Left ventricle myocardium inferior (tissue), 1 donor: ENCODE results near the gene GSC. TPM values are rescaled to one million over a fixed set of nuclear protein-coding genes. Genes with fewer than 3 reads are reported as not detected.

Source experiments
- DNase-seq: peaks from one replicate; pipeline ENCODE4 v3.0.0-alpha.2; 2020
- H3K27ac ChIP-seq: fragments of 200-600 bp; replicated peaks from 2 replicates; pipeline ENCODE4 v1.8.0; 2021
- H3K27me3 ChIP-seq: fragments of 200-600 bp; 2 replicates; pipeline ENCODE4 v1.8.0; 2021; ENCODE audit warnings: low read depth
- H3K36me3 ChIP-seq: fragments of 200-600 bp; 2 replicates; pipeline ENCODE4 v1.8.0; 2021
- H3K4me1 ChIP-seq: fragments of 200-600 bp; 2 replicates; pipeline ENCODE4 v1.8.0; 2021
- H3K4me3 ChIP-seq: fragments of 200-600 bp; 2 replicates; pipeline ENCODE4 v1.8.0; 2021; ENCODE audit warnings: mild to moderate bottlenecking, moderate library complexity
- H3K9me3 ChIP-seq: fragments of 200-600 bp; replicated peaks from 2 replicates; pipeline ENCODE4 v1.8.0; 2021
- intact Hi-C: fragments of 100-400 bp; cut with micrococcal nuclease; formaldehyde crosslinking; loops from one replicate; pipeline ENCODE4 v1.11.0; 2022
- total RNA-seq: library from RNA; stranded (reverse); fragmentation: NEBNext Ultra II Directional; extraction: Animal tissue kit (Norgen Biotek cat#: 25700); gene quantifications from one replicate; pipeline ENCODE4 v1.2.1, GENCODE V29; 2021
- TF ChIP-seq, protein P1 (sequence below): fragments of 200-600 bp; IDR thresholded peaks from 2 replicates; pipeline ENCODE4 v1.8.0; 2021; ENCODE audit warnings: antibody characterized with exemption, mild to moderate bottlenecking, borderline replicate concordance
- donor health status: DM: no; HTN: yes; CAD: no; lungs with severe emphysema.

GSC gene
- total RNA-seq, 1 donor from 2014 or later = 0.66 TPM

- TF ChIP-seq, protein P1, sequence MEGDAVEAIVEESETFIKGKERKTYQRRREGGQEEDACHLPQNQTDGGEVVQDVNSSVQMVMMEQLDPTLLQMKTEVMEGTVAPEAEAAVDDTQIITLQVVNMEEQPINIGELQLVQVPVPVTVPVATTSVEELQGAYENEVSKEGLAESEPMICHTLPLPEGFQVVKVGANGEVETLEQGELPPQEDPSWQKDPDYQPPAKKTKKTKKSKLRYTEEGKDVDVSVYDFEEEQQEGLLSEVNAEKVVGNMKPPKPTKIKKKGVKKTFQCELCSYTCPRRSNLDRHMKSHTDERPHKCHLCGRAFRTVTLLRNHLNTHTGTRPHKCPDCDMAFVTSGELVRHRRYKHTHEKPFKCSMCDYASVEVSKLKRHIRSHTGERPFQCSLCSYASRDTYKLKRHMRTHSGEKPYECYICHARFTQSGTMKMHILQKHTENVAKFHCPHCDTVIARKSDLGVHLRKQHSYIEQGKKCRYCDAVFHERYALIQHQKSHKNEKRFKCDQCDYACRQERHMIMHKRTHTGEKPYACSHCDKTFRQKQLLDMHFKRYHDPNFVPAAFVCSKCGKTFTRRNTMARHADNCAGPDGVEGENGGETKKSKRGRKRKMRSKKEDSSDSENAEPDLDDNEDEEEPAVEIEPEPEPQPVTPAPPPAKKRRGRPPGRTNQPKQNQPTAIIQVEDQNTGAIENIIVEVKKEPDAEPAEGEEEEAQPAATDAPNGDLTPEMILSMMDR = no peak
Measured at GRCh38 chr14:94774344-94775090, 4.6 kb upstream of the GSC start.

DNA sequence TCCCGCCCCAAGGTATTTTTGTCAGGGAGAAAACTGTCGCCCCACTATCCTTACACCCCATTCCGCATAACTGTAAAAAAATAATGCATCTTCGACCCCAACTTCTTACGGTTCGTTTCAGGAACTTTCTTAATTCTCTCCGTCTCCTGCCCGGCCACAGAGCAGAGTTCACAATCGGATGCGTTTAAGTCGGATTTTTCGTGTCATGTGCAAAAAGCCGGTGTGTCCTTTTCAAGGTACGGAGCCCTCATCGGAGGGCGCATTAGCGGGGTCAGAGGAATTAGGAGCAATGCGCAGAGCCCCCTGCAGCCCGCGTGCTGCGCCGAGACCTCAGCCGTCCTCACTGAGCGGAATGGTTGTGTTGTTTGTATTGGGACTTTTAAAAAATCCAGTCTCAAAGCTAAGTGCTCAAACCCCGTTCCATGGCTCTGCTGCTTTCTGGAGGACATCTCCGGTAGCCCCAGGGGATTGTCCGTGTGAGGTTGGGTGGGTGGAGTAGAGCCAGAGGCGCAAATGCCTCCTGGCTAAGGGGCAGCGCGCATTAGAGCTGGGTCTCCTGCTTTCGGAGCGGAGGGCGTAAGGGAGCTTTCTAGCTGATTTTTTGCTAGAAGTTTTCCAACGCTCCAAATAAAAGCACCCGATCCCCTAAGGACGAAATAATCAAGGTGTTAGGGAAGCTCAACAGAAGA lies 3.9 kb upstream of the GSC start:
- Histone ChIP-seq H3K27me3 (peaks cover 100% of the 10 kb centered on the region), H3K36me3 (no peaks in the 10 kb centered on the region), H3K4me3 (no peak overlapping the region), H3K4me1 (peaks cover 31% of the 10 kb centered on the region), H3K9me3 (no peaks in the 10 kb centered on the region), H3K27ac (no peak overlapping the region)
- no peak for DNase-seq
- TF ChIP-seq, protein P1 = no peak
- intact Hi-C loops = no loop called here

More at GRCh38 chr14:94774344-94775090, 4.6 kb upstream of the GSC start:
- intact Hi-C loops = no loop called here
- H3K4me3 ChIP-seq = no peak overlapping the region
- H3K27ac ChIP-seq = no peak overlapping the region
- DNase-seq = no peak
- H3K4me1 ChIP-seq = peaks cover 24% of the 10 kb centered on the region
- peaks cover 100% of the 10 kb centered on the region for H3K27me3 ChIP-seq
- no peaks in the 10 kb centered on the region for H3K36me3 ChIP-seq
- H3K9me3 ChIP-seq = no peaks in the 10 kb centered on the region

- TF ChIP-seq, protein P1 = no peak
- intact Hi-C loops = no loop called here
- Histone ChIP-seq H3K4me3 (no peak overlapping the region), H3K9me3 (no peaks in the 10 kb centered on the region), H3K27ac (no peak overlapping the region), H3K27me3 (peaks cover 100% of the 10 kb centered on the region), H3K36me3 (no peaks in the 10 kb centered on the region), H3K4me1 (peaks cover 37% of the 10 kb centered on the region)
- DNase-seq = no peak
Measured at GRCh38 chr14:94773061-94773648, 3.2 kb upstream of the GSC start.

- DNase-seq = no peak
- H3K36me3 ChIP-seq = no peaks in the 10 kb centered on the region
- TF ChIP-seq, protein P1 = no peak
- no peak overlapping the region for H3K27ac ChIP-seq
- H3K9me3 ChIP-seq = no peaks in the 10 kb centered on the region
- intact Hi-C loops = no loop called here
- H3K4me1 ChIP-seq = peaks cover 38% of the 10 kb centered on the region
- no peak overlapping the region for H3K4me3 ChIP-seq
- H3K27me3 ChIP-seq = peaks cover 100% of the 10 kb centered on the region
Measured at GRCh38 chr14:94772548-94772947, 2.6 kb upstream of the GSC start.

DNA sequence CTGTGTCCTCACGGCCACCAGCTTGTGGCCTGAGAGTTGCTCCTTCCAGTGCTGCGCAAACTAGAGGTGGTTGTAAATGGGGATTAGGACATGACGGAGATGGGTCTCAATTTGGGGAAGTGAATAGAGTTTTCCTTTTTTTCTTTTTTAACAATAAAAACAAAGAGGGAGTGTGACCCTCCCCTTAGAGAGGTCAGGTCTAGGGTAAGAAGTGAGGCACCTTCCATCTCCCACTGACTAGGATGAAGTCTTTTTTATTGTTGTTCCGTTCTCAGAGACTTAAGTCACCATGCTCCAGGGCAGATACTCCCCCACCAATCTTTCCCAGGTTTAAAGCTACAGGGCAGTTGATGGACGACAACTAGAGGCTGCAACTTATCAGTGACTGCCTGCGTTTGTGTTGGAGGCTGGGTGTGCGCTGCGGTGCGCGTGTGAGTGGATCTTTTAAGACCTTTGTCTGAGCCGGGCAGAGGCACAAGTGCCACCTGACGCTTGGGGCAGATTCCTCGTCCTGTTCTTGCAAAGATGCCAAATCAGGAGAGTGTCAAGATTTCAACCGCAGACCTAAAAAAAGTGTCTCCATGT lies 2.1 kb upstream of the GSC start:
- intact Hi-C loops = no loop called here
- DNase-seq = no peak
- H3K4me3 ChIP-seq = no peak overlapping the region
- peaks cover 100% of the 10 kb centered on the region for H3K27me3 ChIP-seq
- TF ChIP-seq, protein P1 = no peak
- no peak overlapping the region for H3K27ac ChIP-seq
- peaks cover 38% of the 10 kb centered on the region for H3K4me1 ChIP-seq
- no peaks in the 10 kb centered on the region for H3K9me3 ChIP-seq
- H3K36me3 ChIP-seq = no peaks in the 10 kb centered on the region
